HG03520 (cell line): ENCODE data around the gene TRIM74.
"Not testable (repeated sequence)": the region's sequence is repeated elsewhere in the genome, so short reads cannot be mapped to it uniquely, and the experiment has no call there.

Experiments used
- ATAC-seq: cut with Tn5 transposase; IDR thresholded peaks from one replicate; pipeline ENCODE4 v1.9.1; 2021; ENCODE audit warnings: mild to moderate bottlenecking, moderate library complexity; ENCODE audit not compliant: unreplicated experiment

The TRIM74 gene

GRCh38 chr7:72914756-72915525 is 54.3 kb downstream of the TRIM74 start:
- peak; percentile 63 for ATAC-seq

DNA sequence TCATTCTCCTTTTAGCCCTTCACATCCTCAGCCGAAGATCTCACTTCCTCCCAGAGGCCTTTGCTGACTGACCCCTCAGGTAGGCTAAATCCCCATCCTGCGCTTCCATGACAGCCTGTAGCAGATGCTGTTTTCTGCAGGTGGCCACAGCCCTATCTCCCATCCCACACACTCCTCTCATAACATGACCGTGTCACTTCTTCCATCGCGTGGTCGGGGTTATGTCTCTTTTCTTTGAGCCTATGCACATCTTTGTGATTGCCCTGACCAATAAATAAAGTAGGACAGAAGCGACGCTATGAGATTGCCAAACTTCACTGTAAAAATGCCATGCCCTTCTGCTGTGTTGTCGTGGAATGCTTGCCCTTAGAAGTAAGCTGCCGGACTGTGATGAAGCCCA is 55.5 kb downstream of the TRIM74 start:
- ATAC-seq: not testable (repeated sequence)

- ATAC-seq: not testable (repeated sequence)
Observed at GRCh38 chr7:72911395-72911794, 57.9 kb downstream of the TRIM74 start.
